BE2C (cell line): ENCODE measurements around the gene NISCH.

Experiments
- DNase-seq: peaks from one replicate; pipeline ENCODE4 v3.0.0-alpha.2; 2020
- H3K27me3 ChIP-seq: fragments of 250-450 bp; sonication (Bioruptor Pico); 2 replicates; pipeline ENCODE4 v1.5.1; 2020; ENCODE audit warnings: mild to moderate bottlenecking
- H3K36me3 ChIP-seq: fragments of 250-450 bp; sonication (Bioruptor Pico); 2 replicates; pipeline ENCODE4 v1.5.1; 2020; ENCODE audit warnings: mild to moderate bottlenecking
- H3K4me1 ChIP-seq: fragments of 250-450 bp; sonication (Bioruptor Pico); 2 replicates; pipeline ENCODE4 v1.5.1; 2020
- H3K4me3 ChIP-seq: 2 replicates; pipeline ENCODE4 v1.5.1; 2011; ENCODE audit warnings: low read depth, low read length
- H3K9me3 ChIP-seq: fragments of 250-450 bp; sonication (Bioruptor Pico); 2 replicates; pipeline ENCODE4 v1.5.1; 2020
- TF ChIP-seq, protein P1 (sequence below): IDR thresholded peaks from 2 replicates; pipeline ENCODE4 v1.5.1; 2012; ENCODE audit warnings: mild to moderate bottlenecking, low read depth, low read length

Gene NISCH

DNA sequence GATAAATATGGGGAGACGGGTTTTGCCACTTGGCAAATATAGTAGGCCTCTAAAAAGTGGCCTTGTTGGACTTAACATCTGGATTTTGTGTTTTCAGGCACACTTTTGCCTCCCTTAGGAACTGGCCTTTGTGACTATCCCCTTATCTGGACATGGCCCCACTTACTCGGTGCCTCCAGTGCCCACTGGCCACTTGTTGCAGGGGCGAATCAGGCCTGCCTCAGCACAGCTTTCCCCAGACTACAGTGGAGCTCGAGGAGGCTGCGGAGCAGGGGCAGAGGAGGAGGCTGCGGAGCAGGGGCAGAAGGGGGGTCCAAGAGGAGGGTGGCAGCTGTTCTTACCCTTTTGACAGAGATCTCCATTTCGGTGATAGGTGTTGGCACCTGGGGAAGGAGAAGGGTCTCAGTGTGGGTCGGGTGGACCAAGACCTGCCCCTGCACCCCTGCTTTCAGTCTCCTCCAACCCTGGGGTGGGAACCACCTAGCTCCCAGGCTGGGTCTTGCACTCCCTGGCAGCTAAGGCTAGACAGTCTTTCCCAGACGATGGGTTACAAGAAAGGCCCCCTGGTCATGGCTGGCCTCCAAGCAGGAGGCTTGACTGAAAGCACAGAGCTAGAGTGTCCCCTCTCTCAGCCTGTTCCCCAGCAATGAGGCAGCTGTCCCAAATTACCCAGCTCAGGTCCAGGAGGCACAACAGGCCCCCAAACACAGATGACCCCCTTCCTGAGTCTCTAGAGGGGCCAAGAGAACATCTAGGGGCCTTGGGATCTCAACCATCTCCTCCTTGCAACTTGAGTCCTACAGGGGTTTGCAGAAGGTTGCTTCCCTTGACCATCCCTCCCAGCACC, 16.6 kb upstream of the NISCH start:
- Histone ChIP-seq H3K27me3 (no peaks in the 10 kb centered on the region), H3K4me1 (no peaks in the 10 kb centered on the region; the same call in 1 of the 2 replicates), H3K4me3 (no peak overlapping the region), H3K9me3 (no peaks in the 10 kb centered on the region), H3K36me3 (no peaks in the 10 kb centered on the region)
- DNase-seq = no peak
- TF ChIP-seq, protein P1, sequence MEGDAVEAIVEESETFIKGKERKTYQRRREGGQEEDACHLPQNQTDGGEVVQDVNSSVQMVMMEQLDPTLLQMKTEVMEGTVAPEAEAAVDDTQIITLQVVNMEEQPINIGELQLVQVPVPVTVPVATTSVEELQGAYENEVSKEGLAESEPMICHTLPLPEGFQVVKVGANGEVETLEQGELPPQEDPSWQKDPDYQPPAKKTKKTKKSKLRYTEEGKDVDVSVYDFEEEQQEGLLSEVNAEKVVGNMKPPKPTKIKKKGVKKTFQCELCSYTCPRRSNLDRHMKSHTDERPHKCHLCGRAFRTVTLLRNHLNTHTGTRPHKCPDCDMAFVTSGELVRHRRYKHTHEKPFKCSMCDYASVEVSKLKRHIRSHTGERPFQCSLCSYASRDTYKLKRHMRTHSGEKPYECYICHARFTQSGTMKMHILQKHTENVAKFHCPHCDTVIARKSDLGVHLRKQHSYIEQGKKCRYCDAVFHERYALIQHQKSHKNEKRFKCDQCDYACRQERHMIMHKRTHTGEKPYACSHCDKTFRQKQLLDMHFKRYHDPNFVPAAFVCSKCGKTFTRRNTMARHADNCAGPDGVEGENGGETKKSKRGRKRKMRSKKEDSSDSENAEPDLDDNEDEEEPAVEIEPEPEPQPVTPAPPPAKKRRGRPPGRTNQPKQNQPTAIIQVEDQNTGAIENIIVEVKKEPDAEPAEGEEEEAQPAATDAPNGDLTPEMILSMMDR = no peak

DNA sequence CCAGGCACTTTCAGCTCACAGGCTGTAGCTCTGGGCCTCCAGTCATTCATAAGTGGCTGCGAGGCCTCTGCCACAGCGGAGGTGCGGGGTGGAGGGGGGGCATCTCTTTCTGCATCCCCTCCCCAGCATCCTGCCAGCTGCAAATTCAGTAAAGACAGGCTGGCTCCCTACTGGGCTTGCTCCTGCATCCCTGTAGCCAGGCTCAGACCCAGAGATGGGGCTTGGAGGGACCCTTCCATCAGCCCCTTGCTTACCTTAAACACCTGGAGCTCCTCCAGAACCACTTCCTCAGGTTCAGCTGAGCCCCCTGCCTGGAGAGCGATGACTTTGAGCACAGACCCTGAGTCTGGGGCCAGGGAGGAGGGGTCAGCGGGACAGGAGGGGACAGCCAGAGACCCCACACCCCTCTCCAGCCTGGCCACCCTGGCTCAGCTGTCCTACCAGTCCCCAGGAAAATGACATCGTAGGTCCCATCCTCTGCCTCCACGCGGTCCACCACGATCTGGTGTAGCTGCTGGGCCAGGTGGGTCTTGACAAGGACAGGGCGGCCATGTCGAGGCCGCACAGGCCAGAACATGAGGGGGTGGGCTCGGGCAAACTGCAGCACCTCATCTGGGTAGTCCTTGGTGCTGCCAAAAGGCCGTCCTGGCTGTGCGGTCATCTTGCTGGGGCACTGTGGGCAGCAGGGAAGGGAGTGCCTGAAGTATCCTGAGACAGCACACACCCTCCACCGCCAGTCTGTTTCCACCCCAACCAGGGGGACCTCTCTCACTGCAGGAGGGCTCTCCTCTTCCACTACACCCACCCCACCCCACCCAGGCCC, 15.8 kb upstream of the NISCH start:
- Histone ChIP-seq H3K27me3 (no peaks in the 10 kb centered on the region), H3K4me3 (no peak overlapping the region), H3K4me1 (no peaks in the 10 kb centered on the region; the same call in 1 of the 2 replicates), H3K9me3 (no peaks in the 10 kb centered on the region), H3K36me3 (no peaks in the 10 kb centered on the region)
- TF ChIP-seq, protein P1 = no peak
- no peak for DNase-seq

DNA sequence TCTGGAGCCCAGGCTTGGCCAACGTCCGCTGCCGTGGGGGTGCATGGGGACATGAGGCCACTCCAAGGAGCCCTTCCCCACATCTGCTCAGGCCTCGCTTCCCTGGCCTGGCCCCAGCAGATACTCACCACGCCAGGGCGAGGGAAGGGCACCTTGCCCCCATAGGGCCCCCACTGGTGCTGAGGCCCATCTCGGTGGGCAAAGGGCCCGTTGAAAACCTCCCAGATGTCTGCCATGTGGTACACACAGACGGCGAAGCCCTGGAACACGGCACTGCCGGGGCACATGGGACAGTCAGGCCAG, 15.2 kb upstream of the NISCH start:
- H3K9me3 ChIP-seq = no peaks in the 10 kb centered on the region
- TF ChIP-seq, protein P1 = no peak
- no peaks in the 10 kb centered on the region for H3K4me1 ChIP-seq

DNA sequence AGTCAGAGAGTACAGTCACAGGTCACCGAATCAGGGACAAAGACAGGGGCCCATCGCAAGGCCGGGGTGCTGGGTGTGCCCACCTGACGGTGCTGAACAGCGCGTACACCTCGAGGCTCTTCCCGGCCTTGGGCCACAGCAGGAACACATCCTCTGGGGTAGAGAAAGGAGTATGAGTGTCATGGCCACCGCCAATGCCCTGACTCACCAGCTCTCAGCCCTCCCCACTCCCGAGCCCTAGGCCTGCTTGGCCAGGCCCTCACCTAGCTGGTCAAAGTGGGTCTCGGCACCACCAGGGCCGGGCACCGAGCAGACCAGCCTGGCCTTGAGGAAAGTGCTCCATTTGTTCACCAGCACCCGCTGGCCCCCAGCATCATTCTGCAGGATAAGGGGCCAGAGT, 14.7 kb upstream of the NISCH start:
- H3K9me3 ChIP-seq = no peaks in the 10 kb centered on the region
- H3K36me3 ChIP-seq = no peaks in the 10 kb centered on the region
- no peaks in the 10 kb centered on the region for H3K4me1 ChIP-seq
- no peak overlapping the region for H3K4me3 ChIP-seq
- DNase-seq = no peak
- TF ChIP-seq, protein P1 = no peak
- no peaks in the 10 kb centered on the region for H3K27me3 ChIP-seq

More for the DNA sequence above, 15.2 kb upstream of the NISCH start:
- H3K27me3 ChIP-seq = no peaks in the 10 kb centered on the region
- no peak for DNase-seq
- no peak overlapping the region for H3K4me3 ChIP-seq
- no peaks in the 10 kb centered on the region for H3K36me3 ChIP-seq

DNA sequence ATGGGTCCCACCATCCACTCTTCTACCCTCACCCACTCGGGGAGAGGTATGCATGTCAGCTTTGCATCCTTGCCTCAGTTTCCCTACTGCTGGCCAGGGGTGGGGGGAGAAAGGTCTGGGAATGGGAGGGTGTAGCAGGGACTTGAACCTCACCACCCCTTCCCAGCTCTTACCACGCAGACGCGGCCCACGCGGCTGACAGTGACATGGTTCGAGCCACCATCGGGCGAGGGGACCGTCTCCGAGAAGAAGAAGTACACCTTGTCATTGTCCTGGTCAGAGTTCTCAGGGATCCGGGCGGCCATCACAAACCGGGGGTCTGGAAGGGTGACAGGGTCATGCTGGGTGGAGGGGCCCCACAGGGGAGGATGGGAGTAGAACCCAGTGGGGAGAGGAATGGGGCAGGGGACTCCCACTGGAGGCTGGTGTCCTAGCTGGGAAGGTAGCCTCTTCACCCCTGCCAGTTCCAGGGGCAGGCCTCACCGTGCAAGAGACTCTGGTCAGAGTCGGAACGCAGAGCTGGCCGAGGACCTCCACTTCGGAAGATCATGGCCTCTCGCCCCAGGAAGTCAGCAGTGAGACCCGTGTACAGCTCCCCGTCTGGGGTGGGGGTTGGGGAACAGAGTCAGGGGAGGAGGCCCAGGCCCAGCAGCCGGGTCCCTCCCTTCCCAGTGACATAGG, 14.2 kb upstream of the NISCH start:
- Histone ChIP-seq H3K4me1 (no peaks in the 10 kb centered on the region), H3K4me3 (no peak overlapping the region), H3K36me3 (no peaks in the 10 kb centered on the region), H3K9me3 (no peaks in the 10 kb centered on the region), H3K27me3 (no peaks in the 10 kb centered on the region)
- TF ChIP-seq, protein P1 = no peak
- no peak for DNase-seq
